GM18870 (cell line): Measurements from ENCODE around the gene GRM5.
"Not testable (repeated sequence)": the region's sequence is repeated elsewhere in the genome, so short reads cannot be mapped to it uniquely, and the experiment has no call there.

Experiments used
- ATAC-seq: cut with Tn5 transposase; IDR thresholded peaks from one replicate; pipeline ENCODE4 v1.9.1; 2021; ENCODE audit warnings: moderate library complexity; ENCODE audit not compliant: unreplicated experiment

GRM5 gene

GRCh38 chr11:88978992-88979391 lies 86.8 kb downstream of the GRM5 start:
- not testable (repeated sequence) for ATAC-seq

- not testable (repeated sequence) for ATAC-seq
These were observed 90.3 kb downstream of the GRM5 start for GRCh38 chr11:88975441-88975840.

DNA sequence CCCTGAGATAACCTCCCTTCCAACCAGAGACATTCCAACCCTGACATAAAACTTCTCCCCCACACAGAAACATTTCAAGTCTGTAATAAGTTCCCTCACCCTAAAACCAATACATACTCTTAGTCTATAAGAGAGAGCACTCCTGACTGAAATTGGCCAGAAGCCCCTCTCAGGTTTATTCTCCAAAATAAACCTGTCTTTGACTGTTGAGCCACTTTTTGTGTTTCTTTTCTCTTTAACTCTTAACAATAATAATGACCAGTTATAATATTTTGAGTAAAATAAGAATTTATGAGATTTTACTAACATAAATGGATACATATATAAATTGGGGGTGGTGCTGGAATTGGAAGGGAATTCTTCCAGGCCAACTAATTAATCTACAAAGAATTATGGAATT lies 93.6 kb downstream of the GRM5 start:
- ATAC-seq = no peak

GRCh38 chr11:88961621-88962020 lies 104.2 kb downstream of the GRM5 start:
- ATAC-seq = not testable (repeated sequence)

- not testable (repeated sequence) for ATAC-seq
These were observed 105.9 kb downstream of the GRM5 start for GRCh38 chr11:88959857-88960256.

- ATAC-seq = no peak
These were observed 114.8 kb downstream of the GRM5 start for GRCh38 chr11:88950975-88951374.

DNA sequence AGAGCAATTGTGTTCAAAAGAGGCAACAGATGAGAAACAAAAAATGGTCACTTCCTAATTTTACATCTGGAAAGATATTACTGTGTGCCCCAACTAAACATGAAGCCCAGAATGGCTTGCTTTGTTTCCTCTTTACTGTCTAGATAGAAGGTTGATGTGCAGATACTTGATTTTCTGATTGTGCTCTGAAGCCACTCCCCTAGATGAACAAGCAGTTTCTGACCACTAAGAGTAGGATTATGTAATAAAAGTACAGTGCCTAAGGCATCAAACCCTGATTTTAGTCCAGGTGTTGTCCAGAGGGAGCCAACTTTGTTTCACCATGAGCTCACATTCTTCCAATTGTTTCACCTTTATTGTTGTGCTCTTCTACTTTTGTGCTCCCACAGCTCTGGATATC lies 116.9 kb downstream of the GRM5 start:
- not testable (repeated sequence) for ATAC-seq

DNA sequence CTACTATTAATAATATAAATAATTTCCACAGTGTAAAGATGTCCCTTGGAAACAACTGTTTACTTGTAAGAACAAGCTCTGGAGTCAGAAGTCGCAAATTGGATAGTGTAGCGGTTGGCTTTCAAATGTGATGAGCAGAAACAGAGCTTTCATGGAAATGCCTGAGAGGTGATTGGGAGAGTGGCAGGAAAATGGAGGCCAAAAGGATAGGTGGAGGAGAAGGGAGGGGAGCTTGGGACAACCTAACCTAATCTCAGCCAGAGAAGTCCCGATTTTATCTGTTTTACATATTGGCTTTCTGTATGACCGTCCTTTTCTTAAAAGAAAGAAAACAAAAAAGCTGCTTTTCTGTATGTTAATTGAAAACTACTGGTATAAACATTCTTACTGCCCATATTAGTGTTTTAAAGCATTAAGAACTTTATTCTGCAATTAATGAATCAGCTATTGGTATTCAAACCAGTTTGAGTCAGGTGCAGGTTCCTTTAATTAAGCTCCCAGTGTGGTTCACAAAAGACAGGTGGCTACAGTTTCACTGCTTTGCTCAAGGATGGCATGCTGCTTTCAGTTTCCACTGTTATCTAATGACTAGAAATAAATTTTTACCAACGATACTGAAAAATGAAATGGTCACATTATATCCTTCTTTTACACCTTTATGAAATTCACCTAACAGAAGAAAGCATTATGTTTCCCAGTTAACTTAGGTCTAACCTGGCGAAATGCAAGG lies 117.8 kb downstream of the GRM5 start:
- ATAC-seq = peak; percentile 81

DNA sequence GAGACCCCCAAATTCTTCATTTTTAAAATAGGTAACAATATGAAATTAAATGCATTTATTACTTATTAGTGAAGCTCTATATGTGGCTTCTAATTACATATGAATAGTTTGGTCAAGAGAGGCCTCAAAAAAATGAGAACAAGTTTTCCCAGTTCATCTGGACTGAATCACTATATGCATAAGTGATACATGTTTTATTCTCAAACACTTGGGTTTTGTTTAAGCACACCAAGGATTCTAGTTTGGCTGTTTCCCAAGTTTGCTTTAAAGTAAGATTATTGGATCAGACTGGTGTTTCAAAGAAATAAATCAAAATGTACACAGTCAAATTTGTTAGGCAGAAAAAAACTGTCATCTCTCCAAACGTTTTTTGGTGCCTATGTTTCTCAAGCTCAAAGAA lies 136.1 kb downstream of the GRM5 start:
- not testable (repeated sequence) for ATAC-seq

GRCh38 chr11:88917065-88917464 lies 148.7 kb downstream of the GRM5 start:
- not testable (repeated sequence) for ATAC-seq

- no peak for ATAC-seq
These were observed 156.3 kb downstream of the GRM5 start for GRCh38 chr11:88909500-88909899.

- not testable (repeated sequence) for ATAC-seq
These were observed 164.3 kb downstream of the GRM5 start for GRCh38 chr11:88901436-88901835.

- not testable (repeated sequence) for ATAC-seq
These were observed 176.9 kb downstream of the GRM5 start for GRCh38 chr11:88888855-88889254.

- peak; percentile 68 for ATAC-seq
These were observed 179.0 kb downstream of the GRM5 start for GRCh38 chr11:88886796-88887195.

DNA sequence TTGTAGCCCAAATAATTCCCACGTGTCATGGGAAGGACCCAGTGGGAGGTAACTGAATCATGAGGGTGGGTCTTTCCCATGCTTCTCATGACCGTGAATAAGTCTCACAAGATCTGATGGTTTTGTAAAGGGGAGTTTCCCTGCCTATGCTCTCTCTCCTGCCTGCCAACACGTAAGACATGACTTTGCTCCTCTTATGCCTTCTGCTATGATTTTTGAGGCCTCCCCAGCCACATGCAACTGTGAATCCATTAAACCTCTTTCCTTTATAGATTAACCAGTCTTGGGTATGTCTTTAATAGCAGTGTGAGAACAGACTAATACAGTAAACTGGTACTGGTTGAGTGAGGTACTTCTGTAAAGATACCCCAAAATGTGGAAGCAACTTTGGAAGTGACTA lies 183.0 kb downstream of the GRM5 start:
- not testable (repeated sequence) for ATAC-seq

- ATAC-seq = no peak
These were observed 204.2 kb downstream of the GRM5 start for GRCh38 chr11:88861618-88862017.

DNA sequence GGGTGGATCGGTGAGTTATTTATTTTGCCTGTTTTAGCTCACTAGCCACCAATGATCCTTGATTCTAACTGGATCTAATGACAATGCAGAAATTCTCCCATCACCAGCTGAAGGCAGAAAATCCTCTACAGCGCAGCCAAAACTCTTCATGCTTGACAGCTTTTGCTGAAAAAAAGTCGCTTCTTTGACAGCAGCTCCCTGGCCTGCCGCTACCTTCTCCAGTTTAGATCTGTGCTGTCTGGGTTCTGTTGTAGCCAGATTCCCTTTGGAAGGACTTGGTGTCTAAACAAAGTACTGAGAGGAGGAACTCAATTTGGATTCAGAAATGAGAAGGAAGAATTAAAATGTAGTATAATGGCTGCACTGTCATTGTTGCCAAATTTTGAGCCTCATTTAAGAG lies 205.4 kb downstream of the GRM5 start:
- not testable (repeated sequence) for ATAC-seq

DNA sequence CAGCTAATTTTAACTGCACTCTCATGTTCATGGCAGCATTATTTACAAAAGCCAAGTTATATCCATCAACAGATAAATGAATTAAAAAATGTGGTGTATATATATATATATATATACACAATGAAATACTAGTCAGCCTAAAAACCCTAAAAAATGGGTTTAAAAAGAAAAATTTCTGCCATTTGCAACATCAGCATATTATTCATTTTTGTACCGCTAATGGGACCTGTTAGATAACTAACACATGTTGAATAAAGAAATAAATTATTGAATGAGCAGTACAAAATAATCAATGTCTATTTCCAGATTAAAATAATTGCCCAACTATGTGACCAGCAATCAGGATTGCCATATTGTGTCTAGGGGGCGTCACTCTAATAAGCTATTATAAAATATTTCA lies 211.8 kb downstream of the GRM5 start:
- not testable (repeated sequence) for ATAC-seq

GRCh38 chr11:88851547-88851946 lies 214.2 kb downstream of the GRM5 start:
- not testable (repeated sequence) for ATAC-seq

DNA sequence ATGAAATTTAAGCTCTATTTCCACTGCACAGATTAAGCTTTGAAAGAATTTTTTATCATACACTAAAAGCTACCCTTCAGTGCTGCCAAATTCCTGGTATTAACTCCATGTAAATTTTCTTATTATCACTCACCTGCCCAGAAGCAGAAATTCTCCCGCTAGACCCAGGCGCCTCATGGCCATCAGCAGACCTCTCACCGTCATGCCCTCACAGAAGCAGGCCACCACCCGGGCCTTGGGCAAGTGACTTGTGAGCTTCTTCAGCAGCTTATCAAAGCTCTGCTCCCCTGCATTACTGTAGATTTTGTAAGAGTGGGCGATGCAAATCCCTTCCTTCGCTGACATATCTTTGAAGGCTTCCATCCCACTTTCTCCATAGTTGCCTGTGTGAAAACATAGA lies 216.0 kb downstream of the GRM5 start:
- ATAC-seq = not testable (repeated sequence)

DNA sequence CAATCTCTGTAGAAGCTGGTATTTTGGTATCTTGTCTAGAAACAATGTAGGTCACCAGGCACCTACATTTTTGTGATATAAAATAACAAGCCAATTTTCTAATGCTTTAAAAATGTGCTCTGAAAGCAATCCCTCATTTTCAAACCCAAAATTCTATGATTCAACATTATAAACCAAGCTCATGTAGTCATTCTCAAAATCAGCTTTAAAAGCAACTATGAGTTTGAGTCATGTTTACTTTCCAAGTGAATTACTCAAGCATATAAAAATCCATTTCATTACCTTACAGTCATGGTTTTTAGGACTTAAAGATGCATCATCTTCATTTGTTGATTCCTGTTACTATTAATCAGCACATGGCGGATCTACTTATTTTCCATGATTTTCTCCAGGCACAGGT lies 216.4 kb downstream of the GRM5 start:
- no peak for ATAC-seq

DNA sequence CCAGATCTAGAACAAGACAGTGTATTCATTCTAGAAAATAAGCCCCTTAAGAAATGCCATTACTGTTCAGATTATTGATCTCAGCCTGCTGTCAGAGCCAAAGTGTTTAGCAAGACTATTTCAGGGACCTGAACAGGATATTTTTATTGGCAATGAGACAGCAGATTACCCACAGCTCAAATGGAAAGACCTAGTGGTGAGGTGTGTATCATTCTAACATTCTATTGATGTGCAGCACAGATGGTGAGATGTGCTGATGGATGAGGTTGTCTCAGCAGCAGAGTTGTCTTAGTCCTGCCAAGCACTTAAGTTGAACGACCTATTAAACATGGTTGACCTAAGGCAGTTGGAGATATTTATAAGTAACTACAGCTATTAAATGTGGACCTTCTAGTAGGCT lies 219.5 kb downstream of the GRM5 start:
- not testable (repeated sequence) for ATAC-seq

- not testable (repeated sequence) for ATAC-seq
These were observed 220.8 kb downstream of the GRM5 start for GRCh38 chr11:88844941-88845340.
